ENCODE results near the gene SCTR.

- TF ChIP-seq SP1 (CRISPR knock-in tag; conservative IDR thresholded peaks at IDR 0.05), result no peak
- TF ChIP-seq, protein P1, sequence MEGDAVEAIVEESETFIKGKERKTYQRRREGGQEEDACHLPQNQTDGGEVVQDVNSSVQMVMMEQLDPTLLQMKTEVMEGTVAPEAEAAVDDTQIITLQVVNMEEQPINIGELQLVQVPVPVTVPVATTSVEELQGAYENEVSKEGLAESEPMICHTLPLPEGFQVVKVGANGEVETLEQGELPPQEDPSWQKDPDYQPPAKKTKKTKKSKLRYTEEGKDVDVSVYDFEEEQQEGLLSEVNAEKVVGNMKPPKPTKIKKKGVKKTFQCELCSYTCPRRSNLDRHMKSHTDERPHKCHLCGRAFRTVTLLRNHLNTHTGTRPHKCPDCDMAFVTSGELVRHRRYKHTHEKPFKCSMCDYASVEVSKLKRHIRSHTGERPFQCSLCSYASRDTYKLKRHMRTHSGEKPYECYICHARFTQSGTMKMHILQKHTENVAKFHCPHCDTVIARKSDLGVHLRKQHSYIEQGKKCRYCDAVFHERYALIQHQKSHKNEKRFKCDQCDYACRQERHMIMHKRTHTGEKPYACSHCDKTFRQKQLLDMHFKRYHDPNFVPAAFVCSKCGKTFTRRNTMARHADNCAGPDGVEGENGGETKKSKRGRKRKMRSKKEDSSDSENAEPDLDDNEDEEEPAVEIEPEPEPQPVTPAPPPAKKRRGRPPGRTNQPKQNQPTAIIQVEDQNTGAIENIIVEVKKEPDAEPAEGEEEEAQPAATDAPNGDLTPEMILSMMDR (IDR thresholded peaks at IDR 0.05), result no peak
- no peak for TF ChIP-seq NFYB (CRISPR knock-in tag; conservative IDR thresholded peaks at IDR 0.05; ENCODE audit: low read depth)
- no peak for TF ChIP-seq ATF2 (CRISPR knock-in tag; IDR thresholded peaks at IDR 0.05; ENCODE audit: borderline replicate concordance, low read depth)
- TF ChIP-seq, protein P2, sequence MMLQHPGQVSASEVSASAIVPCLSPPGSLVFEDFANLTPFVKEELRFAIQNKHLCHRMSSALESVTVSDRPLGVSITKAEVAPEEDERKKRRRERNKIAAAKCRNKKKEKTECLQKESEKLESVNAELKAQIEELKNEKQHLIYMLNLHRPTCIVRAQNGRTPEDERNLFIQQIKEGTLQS (CRISPR knock-in tag; conservative IDR thresholded peaks at IDR 0.05), result no peak
- no peak for TF ChIP-seq ESRRA (CRISPR knock-in tag; IDR thresholded peaks at IDR 0.05; ENCODE audit: borderline replicate concordance)
- TF ChIP-seq, protein P3, sequence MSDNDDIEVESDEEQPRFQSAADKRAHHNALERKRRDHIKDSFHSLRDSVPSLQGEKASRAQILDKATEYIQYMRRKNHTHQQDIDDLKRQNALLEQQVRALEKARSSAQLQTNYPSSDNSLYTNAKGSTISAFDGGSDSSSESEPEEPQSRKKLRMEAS (CRISPR knock-in tag; IDR thresholded peaks at IDR 0.05), result no peak
- TF ChIP-seq, protein P4, sequence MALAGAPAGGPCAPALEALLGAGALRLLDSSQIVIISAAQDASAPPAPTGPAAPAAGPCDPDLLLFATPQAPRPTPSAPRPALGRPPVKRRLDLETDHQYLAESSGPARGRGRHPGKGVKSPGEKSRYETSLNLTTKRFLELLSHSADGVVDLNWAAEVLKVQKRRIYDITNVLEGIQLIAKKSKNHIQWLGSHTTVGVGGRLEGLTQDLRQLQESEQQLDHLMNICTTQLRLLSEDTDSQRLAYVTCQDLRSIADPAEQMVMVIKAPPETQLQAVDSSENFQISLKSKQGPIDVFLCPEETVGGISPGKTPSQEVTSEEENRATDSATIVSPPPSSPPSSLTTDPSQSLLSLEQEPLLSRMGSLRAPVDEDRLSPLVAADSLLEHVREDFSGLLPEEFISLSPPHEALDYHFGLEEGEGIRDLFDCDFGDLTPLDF (CRISPR knock-in tag; IDR thresholded peaks at IDR 0.05), result no peak
- TF ChIP-seq IRF2 (CRISPR knock-in tag; IDR thresholded peaks at IDR 0.05; ENCODE audit: borderline replicate concordance, low read depth), result no peak
These were observed 13.5 kb upstream of the SCTR start for GRCh38 chr2:119537792-119538191.
